ENCODE measurements around the gene CCSAP.

The CCSAP gene

GRCh38 chr1:229376521-229376920 is 33.7 kb upstream of the CCSAP start:
- FAIRE-seq = no peak
- DNase-seq (ENCODE audit: insufficient read length, low spot score) = no peak
- no peak for TF ChIP-seq POLR2A (IDR thresholded peaks at IDR 0.05; ENCODE audit: low read depth, low read length)

GRCh38 chr1:229374485-229374884 is 31.6 kb upstream of the CCSAP start:
- FAIRE-seq = no peak
- no peak for TF ChIP-seq POLR2A (IDR thresholded peaks at IDR 0.05; ENCODE audit: low read depth, low read length)
- DNase-seq (ENCODE audit: insufficient read length, low spot score) = no peak

GRCh38 chr1:229373395-229373794 is 30.5 kb upstream of the CCSAP start:
- TF ChIP-seq POLR2A (IDR thresholded peaks at IDR 0.05; ENCODE audit: low read depth, low read length) = no peak
- DNase-seq (ENCODE audit: insufficient read length, low spot score) (no peak), FAIRE-seq (no peak)

DNA sequence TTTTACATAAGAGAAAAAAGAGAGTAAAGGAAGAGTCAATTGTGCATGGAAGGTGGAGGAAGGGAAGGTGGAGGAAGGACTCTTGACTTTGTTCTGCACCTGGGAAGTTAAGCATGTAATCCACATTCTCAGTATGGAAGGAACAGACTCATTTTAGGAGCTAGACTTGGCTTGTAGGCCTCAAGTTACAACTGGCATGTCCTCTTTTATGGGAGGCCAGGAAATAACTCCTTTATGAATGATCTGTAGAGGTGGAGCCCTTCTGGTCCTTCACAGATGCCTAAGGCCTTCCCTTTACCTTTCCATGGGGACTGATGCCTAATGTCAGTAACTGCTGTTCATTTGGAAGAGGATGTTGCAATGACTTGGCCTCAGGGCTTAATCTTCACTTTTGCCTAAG is 29.4 kb upstream of the CCSAP start:
- DNase-seq (ENCODE audit: insufficient read length, low spot score) (no peak), FAIRE-seq (no peak)
- no peak for TF ChIP-seq POLR2A (IDR thresholded peaks at IDR 0.05; ENCODE audit: low read depth, low read length)

- FAIRE-seq = no peak
- no peak for DNase-seq (ENCODE audit: insufficient read length, low spot score)
- TF ChIP-seq POLR2A (IDR thresholded peaks at IDR 0.05; ENCODE audit: low read depth, low read length) = no peak
Measured at GRCh38 chr1:229371624-229372023, 28.8 kb upstream of the CCSAP start.

DNA sequence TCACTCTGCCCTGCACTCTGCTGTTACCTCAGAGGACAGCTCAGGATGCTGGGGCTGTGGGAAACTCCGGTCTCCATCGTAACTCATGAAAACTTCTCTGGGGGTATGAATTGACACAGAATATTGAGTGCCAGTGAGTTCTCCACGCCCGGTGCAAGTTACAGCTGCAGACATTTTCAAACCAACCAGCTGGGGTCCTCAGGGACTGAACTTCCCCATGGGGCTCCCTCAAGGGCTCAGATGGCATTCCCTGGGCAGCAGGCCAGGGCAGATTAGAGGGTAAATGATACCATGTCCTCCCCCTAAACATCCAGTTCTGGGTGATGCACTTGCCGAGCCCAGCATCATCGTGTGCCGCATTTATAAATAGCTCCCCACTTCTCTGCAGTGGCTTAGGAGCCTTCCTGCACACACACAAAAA is 27.8 kb upstream of the CCSAP start:
- TF ChIP-seq POLR2A (IDR thresholded peaks at IDR 0.05; ENCODE audit: low read depth, low read length) = no peak
- no peak for DNase-seq (ENCODE audit: insufficient read length, low spot score)
- FAIRE-seq = no peak

GRCh38 chr1:229368347-229368746 is 25.5 kb upstream of the CCSAP start:
- no peak for FAIRE-seq
- DNase-seq (ENCODE audit: insufficient read length, low spot score) = no peak
- TF ChIP-seq POLR2A (IDR thresholded peaks at IDR 0.05; ENCODE audit: low read depth, low read length) = no peak

DNA sequence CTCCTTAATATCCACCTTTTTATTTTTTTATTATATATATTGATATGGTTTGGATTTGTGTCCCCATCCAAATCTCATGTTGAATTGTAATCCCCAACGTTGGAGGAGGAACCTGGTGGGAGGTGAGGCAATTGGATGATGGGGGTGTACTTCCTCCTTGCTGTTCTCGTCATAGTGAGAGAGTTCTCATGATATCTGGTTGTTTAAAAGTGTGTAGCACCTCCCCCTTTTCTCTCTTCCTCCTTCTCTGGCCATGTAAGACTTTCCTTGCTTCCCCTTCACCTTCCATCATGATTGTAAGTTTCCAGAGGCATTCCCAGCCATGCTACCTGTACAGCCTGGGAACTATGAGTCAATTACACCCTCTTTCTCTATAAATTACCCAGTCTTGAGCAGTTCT is 22.7 kb upstream of the CCSAP start:
- no peak for TF ChIP-seq POLR2A (IDR thresholded peaks at IDR 0.05; ENCODE audit: low read depth, low read length)
- no peak for FAIRE-seq
- no peak for DNase-seq (ENCODE audit: insufficient read length, low spot score)

DNA sequence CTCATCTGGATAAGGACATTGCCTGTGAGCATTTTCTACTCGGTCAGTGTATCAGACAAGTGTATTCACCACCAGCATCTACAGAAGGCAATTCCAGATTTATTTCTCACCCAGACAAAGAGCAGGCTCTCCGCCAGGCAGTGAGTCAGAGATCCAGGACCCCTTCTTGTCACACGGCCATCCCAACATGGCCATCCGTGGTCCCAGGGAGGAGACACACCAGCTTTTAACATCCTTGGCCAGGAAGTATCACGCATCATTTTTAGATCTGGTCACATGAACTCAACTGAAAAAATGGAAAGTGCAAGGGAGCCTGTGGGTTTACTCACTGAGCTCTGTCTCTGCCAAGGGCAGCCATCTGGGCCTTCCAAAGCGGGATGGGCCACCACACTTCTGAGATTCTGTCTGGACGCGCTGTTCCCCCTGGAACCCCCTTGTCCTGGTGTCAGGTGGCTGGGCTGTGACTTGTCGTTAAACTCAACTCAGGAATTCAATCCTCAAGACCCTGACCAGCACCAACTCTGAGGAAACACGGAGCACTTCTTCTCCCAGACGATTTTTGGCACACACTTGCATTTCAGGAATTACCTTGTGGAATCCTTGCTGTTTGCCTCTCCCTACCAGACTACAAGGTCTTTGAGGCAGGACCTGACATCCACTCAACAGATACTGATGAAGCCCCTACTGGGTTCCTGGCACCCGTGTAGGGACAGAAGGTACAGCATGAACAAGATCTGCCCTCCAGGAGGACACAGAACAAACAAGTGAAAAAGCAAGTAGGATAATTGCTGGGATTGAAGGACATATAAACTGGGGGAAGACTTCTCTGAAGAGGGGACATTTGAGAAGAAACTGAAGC is 21.6 kb upstream of the CCSAP start:
- no peak for FAIRE-seq
- no peak for DNase-seq (ENCODE audit: insufficient read length, low spot score)
- no peak for TF ChIP-seq POLR2A (IDR thresholded peaks at IDR 0.05; ENCODE audit: low read depth, low read length)

GRCh38 chr1:229363723-229364122 is 20.9 kb upstream of the CCSAP start:
- no peak for DNase-seq (ENCODE audit: insufficient read length, low spot score)
- TF ChIP-seq POLR2A (IDR thresholded peaks at IDR 0.05; ENCODE audit: low read depth, low read length) = no peak
- no peak for FAIRE-seq

DNA sequence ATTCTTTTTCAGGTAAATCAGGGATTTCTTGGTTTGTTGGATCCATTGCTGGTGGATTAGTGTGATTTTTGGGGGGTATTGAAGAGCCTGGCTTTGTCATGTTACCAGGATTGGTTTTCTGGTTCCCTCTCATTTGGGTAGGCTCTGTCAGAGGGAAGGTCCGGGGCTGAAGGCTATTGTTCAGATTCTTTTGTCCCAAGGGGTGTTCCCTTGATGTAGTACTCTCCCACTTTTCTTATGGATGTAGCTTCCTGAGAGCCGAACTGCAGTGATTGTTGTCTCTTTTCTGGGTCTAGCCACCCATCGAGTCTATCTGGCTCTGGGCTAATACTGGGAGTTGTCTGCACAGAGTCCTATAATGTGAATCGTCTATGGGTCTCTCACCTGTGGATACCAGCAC is 17.6 kb upstream of the CCSAP start:
- DNase-seq (ENCODE audit: insufficient read length, low spot score) = no peak
- no peak for TF ChIP-seq POLR2A (IDR thresholded peaks at IDR 0.05; ENCODE audit: low read depth, low read length)
- no peak for FAIRE-seq

DNA sequence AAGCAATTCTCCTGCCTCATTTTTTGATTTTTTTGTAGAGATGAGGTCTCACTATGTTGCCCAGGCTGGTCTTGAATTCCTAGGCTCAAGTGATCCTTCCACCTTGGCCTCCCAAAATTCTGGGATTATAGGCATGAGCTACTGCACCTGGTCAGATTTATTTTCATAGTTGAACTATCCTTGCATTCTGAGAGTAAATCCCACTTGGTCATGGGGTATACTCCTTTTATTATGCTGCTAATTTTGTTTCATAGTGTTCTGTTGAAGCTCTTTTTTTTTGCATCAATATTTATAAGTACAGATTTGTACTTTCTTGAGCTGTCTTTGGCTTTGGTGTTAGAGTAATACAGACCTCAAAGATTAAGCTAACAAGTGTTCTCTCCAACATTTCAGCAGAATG is 12.8 kb upstream of the CCSAP start:
- no peak for DNase-seq (ENCODE audit: insufficient read length, low spot score)

GRCh38 chr1:229354226-229354625 is 11.4 kb upstream of the CCSAP start:
- no peak for FAIRE-seq
- no peak for TF ChIP-seq POLR2A (IDR thresholded peaks at IDR 0.05; ENCODE audit: low read depth, low read length)

More for the DNA sequence above, 12.8 kb upstream of the CCSAP start:
- no peak for FAIRE-seq
- no peak for TF ChIP-seq POLR2A (IDR thresholded peaks at IDR 0.05; ENCODE audit: low read depth, low read length)

GRCh38 chr1:229352975-229353374 is 10.1 kb upstream of the CCSAP start:
- no peak for TF ChIP-seq POLR2A (IDR thresholded peaks at IDR 0.05; ENCODE audit: low read depth, low read length)
- FAIRE-seq (no peak), DNase-seq (ENCODE audit: insufficient read length, low spot score) (no peak)

More at GRCh38 chr1:229354226-229354625, 11.4 kb upstream of the CCSAP start:
- DNase-seq (ENCODE audit: insufficient read length, low spot score) = no peak

Measured in H54 (cell line).